ENCODE data around the gene TEX50.
"Not testable (repeated sequence)": the region's sequence is repeated elsewhere in the genome, so short reads cannot be mapped to it uniquely, and the experiment has no call there.

DNA sequence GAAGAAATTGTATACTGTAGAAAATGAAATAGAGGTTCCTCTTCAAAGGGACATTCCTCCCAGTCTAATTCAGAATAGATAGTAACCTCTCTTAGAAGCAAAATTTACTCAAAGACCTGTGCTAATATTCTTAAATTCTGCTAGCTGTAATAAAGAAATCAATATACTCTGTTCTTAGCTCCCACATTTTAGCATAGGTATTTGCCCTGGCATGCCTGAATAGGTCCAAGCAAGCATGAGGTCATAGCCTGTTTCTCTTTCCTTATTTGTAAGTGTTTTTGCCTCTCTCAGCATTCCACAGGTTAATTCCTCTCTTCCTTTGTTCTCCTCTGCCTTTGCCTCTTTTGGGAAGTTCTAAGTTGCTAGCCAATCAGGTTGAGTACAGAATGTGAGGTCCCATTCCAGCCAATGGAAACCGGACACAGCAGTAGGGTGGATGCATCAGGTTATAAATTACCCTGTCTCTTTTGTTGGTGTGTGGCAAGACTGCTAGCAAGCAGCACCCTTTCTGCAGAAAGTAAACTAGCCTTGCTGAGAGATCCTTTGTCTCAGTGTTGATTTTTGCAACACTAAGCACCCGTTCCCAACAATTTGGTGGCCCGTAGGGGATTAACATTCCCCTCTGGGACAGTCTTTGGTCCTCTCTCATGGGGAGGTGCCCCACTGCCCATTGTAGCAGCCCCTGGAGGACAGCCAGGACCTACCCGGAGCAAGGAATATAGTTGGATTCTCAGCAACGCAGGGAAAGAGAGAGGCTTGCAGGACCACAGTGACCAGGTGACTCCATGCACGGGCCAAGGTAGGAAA, 2.3 kb downstream of the TEX50 start:
- TF ChIP-seq, protein P1, sequence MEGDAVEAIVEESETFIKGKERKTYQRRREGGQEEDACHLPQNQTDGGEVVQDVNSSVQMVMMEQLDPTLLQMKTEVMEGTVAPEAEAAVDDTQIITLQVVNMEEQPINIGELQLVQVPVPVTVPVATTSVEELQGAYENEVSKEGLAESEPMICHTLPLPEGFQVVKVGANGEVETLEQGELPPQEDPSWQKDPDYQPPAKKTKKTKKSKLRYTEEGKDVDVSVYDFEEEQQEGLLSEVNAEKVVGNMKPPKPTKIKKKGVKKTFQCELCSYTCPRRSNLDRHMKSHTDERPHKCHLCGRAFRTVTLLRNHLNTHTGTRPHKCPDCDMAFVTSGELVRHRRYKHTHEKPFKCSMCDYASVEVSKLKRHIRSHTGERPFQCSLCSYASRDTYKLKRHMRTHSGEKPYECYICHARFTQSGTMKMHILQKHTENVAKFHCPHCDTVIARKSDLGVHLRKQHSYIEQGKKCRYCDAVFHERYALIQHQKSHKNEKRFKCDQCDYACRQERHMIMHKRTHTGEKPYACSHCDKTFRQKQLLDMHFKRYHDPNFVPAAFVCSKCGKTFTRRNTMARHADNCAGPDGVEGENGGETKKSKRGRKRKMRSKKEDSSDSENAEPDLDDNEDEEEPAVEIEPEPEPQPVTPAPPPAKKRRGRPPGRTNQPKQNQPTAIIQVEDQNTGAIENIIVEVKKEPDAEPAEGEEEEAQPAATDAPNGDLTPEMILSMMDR (conservative IDR thresholded peaks at IDR 0.05): not testable (repeated sequence)
- not testable (repeated sequence) for TF ChIP-seq EZH2 (IDR thresholded peaks at IDR 0.05; ENCODE audit: low read depth)
